Loucy (cell line): ENCODE results near the gene INSYN2B.

Experiments
- CTCF ChIP-seq: fragments of 200-600 bp; sonication (generic); conservative IDR thresholded peaks from 2 replicates; pipeline ENCODE4 v1.5.1; 2014; ENCODE audit warnings: mild to moderate bottlenecking, antibody characterized with exemption, low read length
- EZH2phosphoT487 ChIP-seq: fragments of 200-600 bp; IDR thresholded peaks from 2 replicates; pipeline ENCODE4 v1.6.1; 2018; ENCODE audit warnings: antibody characterized with exemption, mild to moderate bottlenecking, moderate library complexity, borderline replicate concordance

- TF ChIP-seq CTCF (no peak), EZH2phosphoT487 (no peak)
Observed at GRCh38 chr5:169908864-169909263, 71.4 kb downstream of the INSYN2B start.
